K562 (cell line): ENCODE results near the gene ANKLE1. TPM values are rescaled to one million over a fixed set of nuclear protein-coding genes. Genes with fewer than 3 reads are reported as not detected.

Experiments
- CBFA2T3 ChIP-seq: fragments of 450-650 bp; IDR thresholded peaks from 2 replicates; pipeline ENCODE4 v1.6.1; 2017
- CREM ChIP-seq: IDR thresholded peaks from 2 replicates; pipeline ENCODE4 v1.6.1; 2014; ENCODE audit warnings: antibody characterized with exemption, low read depth
- CTCFL ChIP-seq: IDR thresholded peaks from 2 replicates; pipeline ENCODE4 v1.6.1; 2011; ENCODE audit warnings: borderline replicate concordance, low read depth, mild to moderate bottlenecking, moderate library complexity, low read length; ENCODE audit not compliant: insufficient read depth, poor library complexity, severe bottlenecking
- E2F1 ChIP-seq: sonication (generic); formaldehyde crosslinking; IDR thresholded peaks from 2 replicates; pipeline ENCODE4 v1.8.1; 2023; ENCODE audit warnings: mild to moderate bottlenecking, missing genetic modification reagents, moderate library complexity
- ELF4 ChIP-seq: fragments of 450-650 bp; formaldehyde crosslinking; IDR thresholded peaks from 2 replicates; pipeline ENCODE4 v1.4.0; 2022; ENCODE audit warnings: missing genetic modification characterization
- ETV5 ChIP-seq: sonication (generic); formaldehyde crosslinking; IDR thresholded peaks from 2 replicates; pipeline ENCODE4 v1.4.0; 2020; ENCODE audit warnings: low read depth, mild to moderate bottlenecking, missing genetic modification reagents
- KDM2B ChIP-seq: fragments of 250-450 bp; sonication (Bioruptor Pico); IDR thresholded peaks from 2 replicates; pipeline ENCODE4 v1.8.0; 2021; ENCODE audit warnings: mild to moderate bottlenecking, moderate library complexity
- MAFK ChIP-seq: IDR thresholded peaks from 2 replicates; pipeline ENCODE4 v1.6.1; 2011; ENCODE audit warnings: low read length, improper control_type of control experiment
- MYNN ChIP-seq, 2 experiments: sonication (generic); formaldehyde crosslinking in 1 of 2; IDR thresholded peaks; 2 replicates each; pipeline versions ENCODE4 v1.5.0 to v1.6.1; 2016 to 2020; ENCODE audit warnings: antibody characterized with exemption in 1 of 2, missing genetic modification reagents in 1 of 2
- NFRKB ChIP-seq: fragments of 450-650 bp; IDR thresholded peaks from 2 replicates; pipeline ENCODE4 v1.6.1; 2016; ENCODE audit warnings: low read depth
- NR2C2 ChIP-seq, 2 experiments: fragments of 200-800 bp in 1 of 2; sonication (Bioruptor generic) in 1 of 2; sonication (generic) in 1 of 2; formaldehyde crosslinking in 1 of 2; IDR thresholded peaks; 2 replicates each; pipeline versions ENCODE4 v1.6.1 to v1.8.0; 2016 to 2022; ENCODE audit warnings: mild to moderate bottlenecking in 1 of 2, missing compliant biosample characterization in 1 of 2, missing genetic modification characterization in 1 of 2, missing genetic modification reagents in 1 of 2
- PHF21A ChIP-seq: fragments of 450-650 bp; IDR thresholded peaks from 2 replicates; pipeline ENCODE4 v1.6.1; 2017; ENCODE audit warnings: low read depth, borderline replicate concordance
- RNF2 ChIP-seq: sonication (generic); IDR thresholded peaks from 2 replicates; pipeline ENCODE4 v1.6.1; 2016
- SNRNP70 ChIP-seq: fragments of 200-400 bp; formaldehyde crosslinking; optimal IDR thresholded peaks from 2 replicates; pipeline ENCODE3; 2017; ENCODE audit warnings: low read depth, low read length
- TARDBP ChIP-seq: fragments of 450-650 bp; IDR thresholded peaks from 2 replicates; pipeline ENCODE4 v1.6.1; 2016
- TCF15 ChIP-seq: fragments of 250-450 bp; sonication (Bioruptor Pico); IDR thresholded peaks from 2 replicates; pipeline ENCODE4 v1.8.0; 2022; ENCODE audit warnings: moderate library complexity, mild to moderate bottlenecking, inconsistent platforms
- ZC3H8 ChIP-seq: fragments of 450-650 bp; IDR thresholded peaks from 2 replicates; pipeline ENCODE4 v1.6.1; 2017
- ZFPM2 ChIP-seq: fragments of 250-450 bp; sonication (Bioruptor Pico); IDR thresholded peaks from 2 replicates; pipeline ENCODE4 v1.5.1; 2022; ENCODE audit warnings: mild to moderate bottlenecking
- ZNF175 ChIP-seq: fragments of 200-800 bp; sonication (Bioruptor generic); IDR thresholded peaks from 2 replicates; pipeline ENCODE4 v1.6.1; 2016; ENCODE audit warnings: low read depth, mild to moderate bottlenecking, missing genetic modification characterization, missing compliant biosample characterization
- ZNF224 ChIP-seq: sonication (generic); formaldehyde crosslinking; IDR thresholded peaks from 2 replicates; pipeline ENCODE4 v1.8.0; 2022; ENCODE audit warnings: mild to moderate bottlenecking, missing genetic modification reagents
- ZNF3 ChIP-seq: fragments of 250-450 bp; sonication (Bioruptor Pico); IDR thresholded peaks from 2 replicates; pipeline ENCODE4 v1.5.0; 2021; ENCODE audit warnings: mild to moderate bottlenecking, moderate library complexity
- ZNF57 ChIP-seq: fragments of 450-650 bp; formaldehyde crosslinking; IDR thresholded peaks from 2 replicates; pipeline ENCODE4 v1.4.0; 2020; ENCODE audit warnings: mild to moderate bottlenecking, moderate library complexity
- ZNF586 ChIP-seq: fragments of 450-650 bp; formaldehyde crosslinking; conservative IDR thresholded peaks from 2 replicates; pipeline ENCODE4 v1.4.0; 2020; ENCODE audit warnings: mild to moderate bottlenecking, moderate library complexity
- ZNF707 ChIP-seq: fragments of 250-450 bp; sonication (Bioruptor Pico); conservative IDR thresholded peaks from 2 replicates; pipeline ENCODE4 v1.8.0; 2022; ENCODE audit warnings: inconsistent platforms, mild to moderate bottlenecking, moderate library complexity
- ZNF717 ChIP-seq: fragments of 250-450 bp; sonication (Bioruptor Pico); IDR thresholded peaks from 2 replicates; pipeline ENCODE4 v1.5.0; 2021
- polyA plus RNA-seq, 8 experiments: library from polyadenylated mRNA; depleted of rRNA in 4 of 8; stranded (reverse) in 5 of 8; unstranded in 3 of 8; fragments of >200 nt; fragmentation: Nextera tagmentation in 2 of 8; fragmentation: Illumina TruSeq in 1 of 8; extraction: Ambion mirVana in 2 of 8; extraction: Trizol in 1 of 8; gene quantifications; 2 replicates each; pipeline versions ENCODE4 v1.2.1 to v1.2.3, GENCODE V29; 2011 to 2014; ENCODE audit warnings: inconsistent platforms in 1 of 8, missing spikeins in 1 of 8
- total RNA-seq, 7 experiments: library from RNA; depleted of rRNA in 6 of 7; stranded (reverse); fragments of >200 nt in 6 of 7; fragmentation: Illumina TruSeq in 2 of 7; extraction: Trizol in 2 of 7; gene quantifications; 2 replicates each; pipeline versions ENCODE4 v1.2.1 to v1.2.3, GENCODE V29; 2011 to 2021; ENCODE audit warnings: low replicate concordance in 1 of 7

The ANKLE1 gene
- total and polyA plus RNA-seq, 9 of the 15 experiments (the other 6 are each of a cell fraction or from before 2014, with no cell fraction given) = 0.63 to 9.2 (median 2.9) TPM

GRCh38 chr19:17333611-17334413 lies 52.1 kb downstream of the ANKLE1 start (continued):
- TF ChIP-seq TCF15 = no peak
- no peak for TF ChIP-seq NFRKB
- no peak for TF ChIP-seq ZNF3 (CRISPR knock-in tag)
- no peak for TF ChIP-seq E2F1 (CRISPR knock-in tag)
- no peak for TF ChIP-seq NR2C2 (CRISPR knock-in tag; IDR thresholded peaks at IDR 0.05)
- no peak for TF ChIP-seq NR2C2 (tag; IDR thresholded peaks at IDR 0.05)
- TF ChIP-seq PHF21A = peak; percentile 69; the same call in 1 of the 2 replicates
- TF ChIP-seq ZNF707 = no peak
- no peak for TF ChIP-seq TARDBP
- peak; percentile 28; the same call in 1 of the 2 replicates for TF ChIP-seq CBFA2T3
- no peak for TF ChIP-seq ZNF175 (CRISPR knock-in tag)
- no peak; the same call in none of the 2 replicates for TF ChIP-seq MAFK
- no peak for TF ChIP-seq SNRNP70
- peak; percentile 47; the same call in 1 of the 2 replicates for TF ChIP-seq KDM2B (CRISPR knock-in tag)
- TF ChIP-seq CREM = peak; percentile 57
- 0 out of 2 replicates have a peak, but pooled peaks have one; percentile 37 for TF ChIP-seq MYNN (IDR thresholded peaks at IDR 0.05)
- no peak for TF ChIP-seq MYNN (CRISPR knock-in tag; IDR thresholded peaks at IDR 0.05)
- TF ChIP-seq CTCFL = peak; percentile 49
- TF ChIP-seq ZNF586 (CRISPR knock-in tag) = 0 out of 2 replicates have a peak, but pooled peaks have one; percentile 9
- TF ChIP-seq ZNF717 = no peak
- no peak for TF ChIP-seq ZNF57 (CRISPR knock-in tag)
- no peak for TF ChIP-seq ZFPM2 (CRISPR knock-in tag)
- TF ChIP-seq ZC3H8 = no peak
- peak; percentile 53; the same call in 1 of the 2 replicates for TF ChIP-seq ELF4
- TF ChIP-seq ZNF224 (CRISPR knock-in tag) = no peak
- TF ChIP-seq ETV5 = no peak; the same call in 1 of the 2 replicates
- TF ChIP-seq RNF2 = peak; percentile 89
